Measurements from ENCODE around the gene HTT. TPM values are rescaled to one million over a fixed set of nuclear protein-coding genes. Genes with fewer than 3 reads are reported as not detected.

The HTT gene
- total and polyA plus RNA-seq, 4 donors, result 8.6 to 39.8 (median 16.4) TPM

GRCh38 chr4:3186609-3187008 is 112.1 kb downstream of the HTT start:
- Histone ChIP-seq H3K36me3 (ENCODE audit: control insufficient read depth in 4 of 4, insufficient read depth in 3 of 4, low read depth in 1 of 4, low read length in 3 of 4) (peaks cover 16 to 71% (median 38%) of the 10 kb centered on the region in 4 donors), H3K4me3 (ENCODE audit: low read depth in 1 of 3, low read length in 3 of 3) (no peak overlapping the region), H3K4me1 (ENCODE audit: control insufficient read depth in 4 of 4, insufficient read depth in 4 of 4, low read length in 3 of 4) (no peaks in the 10 kb centered on the region), H3K9ac (ENCODE audit: low read depth in 1 of 2, low read length in 2 of 2) (no peak overlapping the region), H3K27me3 (ENCODE audit: control insufficient read depth in 4 of 4, insufficient read depth in 4 of 4, low read length in 3 of 4) (no peaks in the 10 kb centered on the region), H3K27ac (ENCODE audit: low read depth in 1 of 2, low read length in 2 of 2) (no peak overlapping the region), H3K9me3 (ENCODE audit: control insufficient read depth in 4 of 4, low read length in 3 of 4) (no peaks in the 10 kb centered on the region)
- TF ChIP-seq FOXA1 (IDR thresholded peaks at IDR 0.05) (no peak), NR2F2 (IDR thresholded peaks at IDR 0.05) (no peak), TAF1 (conservative IDR thresholded peaks at IDR 0.05) (no peak), SP1 (IDR thresholded peaks at IDR 0.05) (no peak), EGR1 (IDR thresholded peaks at IDR 0.05; ENCODE audit: low read depth in 2 of 2) (no peak), HNF4G (IDR thresholded peaks at IDR 0.05) (no peak), ZBTB33 (IDR thresholded peaks at IDR 0.05) (no peak), JUND (IDR thresholded peaks at IDR 0.05) (no peak), HNF4A (conservative IDR thresholded peaks at IDR 0.05) (no peak), REST (IDR thresholded peaks at IDR 0.05) (no peak), RAD21 (IDR thresholded peaks at IDR 0.05) (no peak), RXRA (IDR thresholded peaks at IDR 0.05) (no peak), MAX (IDR thresholded peaks at IDR 0.05) (no peak)
- no peak for DNase-seq (ENCODE audit: low spot score)
- WGBS, result 97% methylated on average over 11 of the region's 11 CpGs

- H3K4me1 ChIP-seq (ENCODE audit: control insufficient read depth in 4 of 4, insufficient read depth in 4 of 4, low read length in 3 of 4), result no peaks in the 10 kb centered on the region
- no peak for DNase-seq (ENCODE audit: low spot score)
- H3K27me3 ChIP-seq (ENCODE audit: control insufficient read depth in 4 of 4, insufficient read depth in 4 of 4, low read length in 3 of 4), result no peaks in the 10 kb centered on the region
- 94% methylated on average over 6 of the region's 6 CpGs for WGBS
- peaks cover 10 to 56% (median 27%) of the 10 kb centered on the region in 4 donors for H3K36me3 ChIP-seq (ENCODE audit: control insufficient read depth in 4 of 4, insufficient read depth in 3 of 4, low read depth in 1 of 4, low read length in 3 of 4)
- no peak overlapping the region for H3K27ac ChIP-seq (ENCODE audit: low read depth in 1 of 2, low read length in 2 of 2)
- no peak overlapping the region for H3K4me3 ChIP-seq (ENCODE audit: low read depth in 1 of 3, low read length in 3 of 3)
- TF ChIP-seq FOXA1 (IDR thresholded peaks at IDR 0.05), result no peak
- TF ChIP-seq HNF4G (IDR thresholded peaks at IDR 0.05), result no peak
- TF ChIP-seq JUND (IDR thresholded peaks at IDR 0.05), result no peak
- no peak for TF ChIP-seq CTCF (IDR thresholded peaks at IDR 0.05; ENCODE audit: low read depth, low read length, missing input control)
- TF ChIP-seq REST (IDR thresholded peaks at IDR 0.05), result no peak
- no peak overlapping the region for H3K9ac ChIP-seq (ENCODE audit: low read depth in 1 of 2, low read length in 2 of 2)
- no peaks in the 10 kb centered on the region for H3K9me3 ChIP-seq (ENCODE audit: control insufficient read depth in 4 of 4, low read length in 3 of 4)
These were observed 113.6 kb downstream of the HTT start for GRCh38 chr4:3188118-3188517.
